Upper lobe of left lung (tissue), 6 donors: ENCODE measurements around the gene TES. TPM values are rescaled to one million over a fixed set of nuclear protein-coding genes. Genes with fewer than 3 reads are reported as not detected.

Source experiments
- ATAC-seq, 2 donors: fragments of 200-7000 bp; cut with Tn5 transposase; one replicate each; pipeline ENCODE4 v1.9.1; 2022; ENCODE audit warnings: mild to moderate bottlenecking in 2 of 2, moderate library complexity in 2 of 2; ENCODE audit not compliant: low FRiP score in 2 of 2
- DNase-seq, 2 donors: peaks; one replicate each; pipeline ENCODE4 v3.0.0-alpha.2; 2019 to 2020
- H3K27ac ChIP-seq, 4 donors: fragments of 200-600 bp; sonication (generic); one replicate each; pipeline ENCODE4 v1.5.1; 2016 to 2019
- H3K27me3 ChIP-seq, 4 donors: fragments of 200-600 bp; sonication (generic); one replicate each; pipeline ENCODE4 v1.5.1; 2017 to 2019
- H3K36me3 ChIP-seq, 4 donors: fragments of 200-600 bp; sonication (generic); one replicate each; pipeline ENCODE4 v1.5.1; 2016 to 2019
- H3K4me1 ChIP-seq, 4 donors: fragments of 200-600 bp; sonication (generic); one replicate each; pipeline ENCODE4 v1.5.1; 2018 to 2019
- H3K4me3 ChIP-seq, 4 donors: fragments of 200-600 bp; sonication (generic); one replicate each; pipeline ENCODE4 v1.5.1; 2017 to 2019; ENCODE audit warnings: mild to moderate bottlenecking in 2 of 4, moderate library complexity in 1 of 4
- H3K9me3 ChIP-seq, 4 donors: fragments of 200-600 bp; sonication (generic); one replicate each; pipeline ENCODE4 v1.5.1; 2018 to 2019
- EP300 ChIP-seq, 4 donors: sonication (generic); formaldehyde crosslinking; IDR thresholded peaks; one replicate each; pipeline ENCODE4 v1.5.1; 2017; ENCODE audit warnings: antibody characterized with exemption in 4 of 4, control low read depth in 2 of 4
- POLR2A ChIP-seq, 4 donors: fragments of 450-650 bp; IDR thresholded peaks; one replicate each; pipeline ENCODE4 v1.5.1; 2016 to 2017; ENCODE audit warnings: antibody characterized with exemption in 4 of 4, mild to moderate bottlenecking in 2 of 4
- POLR2AphosphoS5 ChIP-seq, 2 donors: sonication (generic); formaldehyde crosslinking; IDR thresholded peaks; one replicate each; pipeline ENCODE4 v1.5.1; 2017; ENCODE audit warnings: antibody characterized with exemption in 2 of 2
- WGBS, 2 donors: methylation state at CpG; one replicate each; pipeline ENCODE4 v1.1.5; 2017 to 2018; 5-methylcytosine and 5-hydroxymethylcytosine counted together
- total RNA-seq, 6 donors: library from RNA; depleted of rRNA in 4 of 6; stranded (reverse); fragments of >200 nt in 4 of 6; gene quantifications; one replicate each; pipeline versions ENCODE4 v1.1.0 to v1.2.1, GENCODE V29; 2016 to 2021
- TF ChIP-seq, protein P1 (sequence below), 6 experiments: fragments of 450-650 bp in 4 of 6; fragments of 200-600 bp in 2 of 6; sonication (generic) in 2 of 6; IDR thresholded peaks; one replicate each; pipeline ENCODE4 v1.5.1; 2016 to 2019; ENCODE audit warnings: antibody characterized with exemption in 6 of 6
- donor health status: DM: no; HTN: no; CAD: no; lungs with moderate emphysema.
- donor health status: DM: no; HTN: yes; CAD: no; lungs with severe emphysema.

The TES gene
- total RNA-seq, 6 donors from 2014 or later = 58.0 to 159 (median 87.1) TPM

DNA sequence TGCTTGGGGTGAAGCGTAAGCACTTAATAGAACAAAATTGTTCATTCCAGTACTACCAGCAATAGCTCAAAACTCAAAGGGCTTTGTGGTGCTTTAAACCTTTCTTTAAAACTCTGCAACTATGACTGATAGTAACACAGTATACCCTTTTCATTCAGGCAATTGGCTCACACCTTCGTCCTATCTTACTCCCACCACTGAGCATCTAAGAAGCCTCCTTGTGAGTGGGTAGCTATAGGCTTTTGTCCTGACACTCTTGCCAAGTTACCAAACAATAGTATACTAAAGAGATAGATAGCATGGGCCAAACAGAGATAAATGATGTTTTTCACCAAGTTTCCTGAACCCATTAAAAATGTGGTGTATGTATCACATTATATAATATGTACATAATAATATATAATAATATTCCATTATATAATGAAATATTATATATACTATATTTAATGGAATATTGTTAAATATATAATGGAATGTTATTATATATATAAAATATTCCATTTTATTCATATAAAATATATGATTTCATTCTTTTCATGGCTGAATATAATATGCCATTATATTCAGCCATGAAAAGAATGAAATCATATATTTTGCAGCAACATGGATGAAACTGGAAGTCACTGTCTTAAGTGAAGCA lies 96.2 kb downstream of the TES start:
- no peak for DNase-seq
- Histone ChIP-seq H3K27ac (no peak overlapping the region), H3K4me1 (no peaks in the 10 kb centered on the region), H3K4me3 (no peak overlapping the region), H3K9me3 (no peaks in the 10 kb centered on the region), H3K36me3 (no peaks in the 10 kb centered on the region), H3K27me3 (no peaks in the 10 kb centered on the region)
- 85 to 87% methylated on average over 2 of the region's 2 CpGs for WGBS, 2 donors
- TF ChIP-seq POLR2AphosphoS5 (IDR thresholded peaks at IDR 0.05) (no peak), EP300 (IDR thresholded peaks at IDR 0.05) (no peak), POLR2A (IDR thresholded peaks at IDR 0.05) (no peak)
- TF ChIP-seq, protein P1, sequence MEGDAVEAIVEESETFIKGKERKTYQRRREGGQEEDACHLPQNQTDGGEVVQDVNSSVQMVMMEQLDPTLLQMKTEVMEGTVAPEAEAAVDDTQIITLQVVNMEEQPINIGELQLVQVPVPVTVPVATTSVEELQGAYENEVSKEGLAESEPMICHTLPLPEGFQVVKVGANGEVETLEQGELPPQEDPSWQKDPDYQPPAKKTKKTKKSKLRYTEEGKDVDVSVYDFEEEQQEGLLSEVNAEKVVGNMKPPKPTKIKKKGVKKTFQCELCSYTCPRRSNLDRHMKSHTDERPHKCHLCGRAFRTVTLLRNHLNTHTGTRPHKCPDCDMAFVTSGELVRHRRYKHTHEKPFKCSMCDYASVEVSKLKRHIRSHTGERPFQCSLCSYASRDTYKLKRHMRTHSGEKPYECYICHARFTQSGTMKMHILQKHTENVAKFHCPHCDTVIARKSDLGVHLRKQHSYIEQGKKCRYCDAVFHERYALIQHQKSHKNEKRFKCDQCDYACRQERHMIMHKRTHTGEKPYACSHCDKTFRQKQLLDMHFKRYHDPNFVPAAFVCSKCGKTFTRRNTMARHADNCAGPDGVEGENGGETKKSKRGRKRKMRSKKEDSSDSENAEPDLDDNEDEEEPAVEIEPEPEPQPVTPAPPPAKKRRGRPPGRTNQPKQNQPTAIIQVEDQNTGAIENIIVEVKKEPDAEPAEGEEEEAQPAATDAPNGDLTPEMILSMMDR (IDR thresholded peaks at IDR 0.05) = no peak
- no peak for ATAC-seq

DNA sequence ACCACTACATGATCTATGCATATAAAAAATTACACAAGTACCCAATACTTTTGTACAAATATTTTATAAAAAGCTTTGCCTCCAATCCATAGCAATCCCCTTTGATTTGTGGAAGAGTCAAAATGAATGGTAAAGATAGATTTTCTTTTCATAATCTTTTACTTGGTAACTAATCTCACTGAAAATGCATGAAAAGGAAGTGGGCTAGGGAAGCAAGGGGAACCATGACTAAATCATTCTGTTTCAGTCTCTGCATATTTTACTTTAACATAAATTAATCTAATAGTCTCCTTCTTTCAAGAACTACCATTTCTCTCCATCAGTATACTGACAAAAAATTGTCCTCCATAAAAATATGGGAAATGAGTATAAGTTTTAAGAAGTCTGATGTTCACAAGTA lies 96.9 kb downstream of the TES start:
- no peak overlapping the region for H3K27ac ChIP-seq
- no peaks in the 10 kb centered on the region for H3K9me3 ChIP-seq
- no peaks in the 10 kb centered on the region for H3K27me3 ChIP-seq
- ATAC-seq = no peak
- no peaks in the 10 kb centered on the region for H3K36me3 ChIP-seq
- H3K4me1 ChIP-seq = no peaks in the 10 kb centered on the region
- no peak for DNase-seq
- no peak overlapping the region for H3K4me3 ChIP-seq
- no peak for TF ChIP-seq POLR2AphosphoS5 (IDR thresholded peaks at IDR 0.05)
- TF ChIP-seq, protein P1 (IDR thresholded peaks at IDR 0.05) = no peak

Other genes with a start within 250 kb of the TES start
- gene TFEC, start 179.8 kb upstream of the TES start, total RNA-seq = 10 to 100 TPM; 15.4 to 29.4 (median 21.6) TPM